Measurements from ENCODE around the gene CLNS1A. TPM values are rescaled to one million over a fixed set of nuclear protein-coding genes. Genes with fewer than 3 reads are reported as not detected.

Gene CLNS1A
- total RNA-seq, 2 donors from 2014 or later = 146 to 151 TPM

DNA sequence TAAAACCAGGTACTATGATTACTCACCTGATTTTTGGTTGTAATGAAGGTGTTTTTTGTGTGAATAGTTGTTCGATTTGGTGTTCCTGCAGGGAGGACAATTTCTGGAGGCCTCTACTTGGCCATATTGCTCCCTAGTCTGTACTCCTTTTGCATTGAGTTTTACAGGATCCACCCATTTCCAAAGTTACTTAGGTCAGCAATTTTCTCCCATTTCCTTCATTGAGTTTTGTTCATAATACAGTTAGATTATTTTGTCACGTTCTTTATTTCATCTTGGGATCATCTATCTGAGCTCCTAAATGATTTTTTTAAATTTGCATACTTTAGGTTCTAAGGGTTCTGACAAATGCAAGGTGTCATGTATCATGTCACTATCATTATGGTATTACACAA, 67.9 kb downstream of the CLNS1A start:
- Mint-ChIP-seq H3K27me3 (ENCODE audit: insufficient read depth) (no peaks in the 10 kb centered on the region), H3K27ac (no peak overlapping the region), H3K4me3 (no peak overlapping the region), H3K36me3 (ENCODE audit: low read depth) (no peaks in the 10 kb centered on the region), H3K4me1 (peaks cover 12% of the 10 kb centered on the region), H3K9me3 (peaks cover 3% of the 10 kb centered on the region)
- H3K4me1 ChIP-seq (ENCODE audit: control insufficient read depth, insufficient read depth, low read length) = no peaks in the 10 kb centered on the region
- 81% methylated on average over 2 of the region's 2 CpGs; no CpG with 5 or more reads in 1 of the 2 experiments for WGBS, 2 experiments (ENCODE audit: insufficient coverage in 1 of 2, insufficient read length in 1 of 2)
- H3K27ac ChIP-seq (ENCODE audit: low read depth, low read length) = no peak overlapping the region
- no peak overlapping the region for H3K9ac ChIP-seq (ENCODE audit: extremely low read depth, low read length, poor library complexity, severe bottlenecking)
- no peaks in the 10 kb centered on the region for H3K27me3 ChIP-seq (ENCODE audit: control insufficient read depth, insufficient read depth, low read length, poor library complexity, severe bottlenecking)
- no peaks in the 10 kb centered on the region for H3K36me3 ChIP-seq (ENCODE audit: control insufficient read depth, insufficient read depth, low read length)
- peaks cover 17% of the 10 kb centered on the region for H3K9me3 ChIP-seq (ENCODE audit: control insufficient read depth, low read length)
- TF ChIP-seq CTCF (conservative IDR thresholded peaks at IDR 0.05) = no peak
- no peak for DNase-seq
- no peak overlapping the region for H3K4me3 ChIP-seq (ENCODE audit: low read length)

DNA sequence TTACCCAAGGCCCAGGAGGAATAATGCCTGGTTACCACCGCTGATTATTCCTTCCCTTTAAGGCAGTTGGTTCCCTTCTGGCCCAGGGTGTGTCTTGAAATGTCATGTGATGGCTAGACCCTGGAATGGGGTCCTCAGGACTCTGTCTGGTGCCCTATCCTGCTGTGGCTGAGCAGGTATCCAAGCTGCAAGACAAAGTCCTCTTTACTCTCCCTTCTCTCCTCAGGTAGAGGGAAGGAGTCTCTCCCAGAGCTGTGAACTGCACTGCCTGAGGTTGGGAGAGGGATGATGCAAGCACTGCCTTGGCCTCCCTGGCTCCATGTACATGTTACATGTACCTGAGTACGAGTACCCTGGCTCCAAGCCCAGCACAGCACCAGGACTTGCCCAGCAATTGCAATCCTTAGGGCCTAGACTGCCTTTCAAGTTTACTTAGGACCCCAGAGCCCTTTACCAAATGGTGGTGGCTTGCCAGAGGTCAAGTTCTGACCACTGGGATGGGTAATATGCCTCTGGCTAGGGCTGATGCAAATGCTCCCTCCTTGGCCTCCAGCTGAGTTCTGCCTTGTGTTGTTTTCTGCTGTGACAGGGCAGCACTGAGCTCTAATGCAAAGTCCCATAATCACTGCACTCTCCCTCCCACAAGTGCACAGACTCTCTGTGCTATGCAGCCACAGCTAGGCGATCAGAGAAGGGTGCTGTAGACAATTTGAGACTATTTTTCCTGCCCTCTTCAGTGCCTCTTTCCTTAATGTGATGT, 68.5 kb downstream of the CLNS1A start:
- H3K4me1 Mint-ChIP-seq = peaks cover 12% of the 10 kb centered on the region
- no peak overlapping the region for H3K4me3 Mint-ChIP-seq
- no peak overlapping the region for H3K4me3 ChIP-seq (ENCODE audit: low read length)
- H3K27ac ChIP-seq (ENCODE audit: low read depth, low read length) = no peak overlapping the region
- no peak overlapping the region for H3K27ac Mint-ChIP-seq
- H3K9me3 Mint-ChIP-seq = peaks cover under 1% of the 10 kb centered on the region
- H3K27me3 Mint-ChIP-seq (ENCODE audit: insufficient read depth) = no peaks in the 10 kb centered on the region
- no peaks in the 10 kb centered on the region for H3K36me3 Mint-ChIP-seq (ENCODE audit: low read depth)
- H3K27me3 ChIP-seq (ENCODE audit: control insufficient read depth, insufficient read depth, low read length, poor library complexity, severe bottlenecking) = no peaks in the 10 kb centered on the region
- DNase-seq = no peak
- no peaks in the 10 kb centered on the region for H3K4me1 ChIP-seq (ENCODE audit: control insufficient read depth, insufficient read depth, low read length)
- WGBS, 2 experiments (ENCODE audit: insufficient coverage in 1 of 2, insufficient read length in 1 of 2) = 92 to 93% methylated on average over 2 to 3 of the region's 3 CpGs
- TF ChIP-seq CTCF (conservative IDR thresholded peaks at IDR 0.05) = no peak
- peaks cover 11% of the 10 kb centered on the region for H3K9me3 ChIP-seq (ENCODE audit: control insufficient read depth, low read length)
- H3K9ac ChIP-seq (ENCODE audit: extremely low read depth, low read length, poor library complexity, severe bottlenecking) = no peak overlapping the region
- no peaks in the 10 kb centered on the region for H3K36me3 ChIP-seq (ENCODE audit: control insufficient read depth, insufficient read depth, low read length)

DNA sequence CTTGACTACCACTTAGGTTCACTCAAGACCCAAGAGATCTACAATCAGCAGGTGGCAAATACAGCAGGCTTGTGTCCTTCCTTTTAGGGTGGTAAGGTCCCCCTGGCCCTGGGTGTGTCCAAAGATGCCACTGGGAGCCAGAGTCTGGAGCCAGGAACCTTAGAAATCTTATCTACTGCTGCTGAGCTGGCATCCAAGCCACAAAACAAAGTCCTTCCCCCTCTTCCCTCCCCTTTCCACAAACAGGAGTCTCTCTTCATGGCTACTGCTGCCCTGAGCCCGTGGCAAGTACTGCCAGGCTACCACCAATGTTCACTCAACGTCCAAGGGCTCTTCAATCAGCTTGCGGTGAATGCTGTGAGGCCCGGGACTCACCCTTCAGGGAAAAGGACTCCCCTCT, 69.3 kb downstream of the CLNS1A start:
- H3K36me3 ChIP-seq (ENCODE audit: control insufficient read depth, insufficient read depth, low read length) = no peaks in the 10 kb centered on the region
- no peak overlapping the region for H3K4me3 ChIP-seq (ENCODE audit: low read length)
- H3K4me3 Mint-ChIP-seq = no peak overlapping the region
- peaks cover 1% of the 10 kb centered on the region for H3K9me3 Mint-ChIP-seq
- H3K36me3 Mint-ChIP-seq (ENCODE audit: low read depth) = no peaks in the 10 kb centered on the region
- H3K9me3 ChIP-seq (ENCODE audit: control insufficient read depth, low read length) = peaks cover 8% of the 10 kb centered on the region
- no peak overlapping the region for H3K27ac ChIP-seq (ENCODE audit: low read depth, low read length)
- WGBS, 2 experiments (ENCODE audit: insufficient coverage in 1 of 2, insufficient read length in 1 of 2) = 93 to 95% methylated on average over 4 of the region's 4 CpGs
- no peak overlapping the region for H3K9ac ChIP-seq (ENCODE audit: extremely low read depth, low read length, poor library complexity, severe bottlenecking)
- no peak overlapping the region for H3K27ac Mint-ChIP-seq
- no peaks in the 10 kb centered on the region for H3K4me1 ChIP-seq (ENCODE audit: control insufficient read depth, insufficient read depth, low read length)
- no peaks in the 10 kb centered on the region for H3K27me3 Mint-ChIP-seq (ENCODE audit: insufficient read depth)
- peaks cover 12% of the 10 kb centered on the region for H3K4me1 Mint-ChIP-seq
- no peak for DNase-seq
- H3K27me3 ChIP-seq (ENCODE audit: control insufficient read depth, insufficient read depth, low read length, poor library complexity, severe bottlenecking) = no peaks in the 10 kb centered on the region
- no peak for TF ChIP-seq CTCF (conservative IDR thresholded peaks at IDR 0.05)

Other genes starting within 250 kb of the CLNS1A start
- gene PAK1, start 163.7 kb downstream of the CLNS1A start, total RNA-seq = 10 to 100 TPM; 91.3 to 94.9 TPM
- gene AQP11, start 47.8 kb downstream of the CLNS1A start, total RNA-seq = 1 to 10 TPM; 1.7 to 2.6 TPM
- 10 to 100 TPM; 69.3 to 71.0 TPM for gene RSF1, start 182.9 kb upstream of the CLNS1A start, total RNA-seq
- 10 to 100 TPM; 19.0 to 27.0 TPM for gene AAMDC, start 183.3 kb upstream of the CLNS1A start, total RNA-seq